Measurements from ENCODE around the gene TSPAN4. TPM values are rescaled to one million over a fixed set of nuclear protein-coding genes. Genes with fewer than 3 reads are reported as not detected.

The TSPAN4 gene
- total RNA-seq, 1 donor from 2014 or later, result 175 TPM

- Mint-ChIP-seq H3K4me1 (ENCODE audit: unreplicated experiment) (peaks cover 54% of the 10 kb centered on the region), H3K27ac (ENCODE audit: unreplicated experiment) (peak overlapping the region; percentile 90), H3K36me3 (ENCODE audit: unreplicated experiment) (no peaks in the 10 kb centered on the region), H3K4me3 (ENCODE audit: unreplicated experiment) (peak overlapping the region; percentile 78), H3K9me3 (ENCODE audit: unreplicated experiment) (no peaks in the 10 kb centered on the region), H3K27me3 (ENCODE audit: unreplicated experiment) (no peaks in the 10 kb centered on the region)
- DNase-seq (ENCODE audit: extremely low spot score, unreplicated experiment), result no peak
- TF ChIP-seq CTCF (IDR thresholded peaks at IDR 0.05), result no peak
Observed at GRCh38 chr11:833849-834311, 8.8 kb upstream of the TSPAN4 start.

- peak overlapping the region; percentile 90 for H3K27ac Mint-ChIP-seq (ENCODE audit: unreplicated experiment)
- peaks cover 2% of the 10 kb centered on the region for H3K36me3 Mint-ChIP-seq (ENCODE audit: unreplicated experiment)
- TF ChIP-seq CTCF (IDR thresholded peaks at IDR 0.05), result no peak
- DNase-seq (ENCODE audit: extremely low spot score, unreplicated experiment), result peak; percentile 94
- peaks cover 50% of the 10 kb centered on the region for H3K4me1 Mint-ChIP-seq (ENCODE audit: unreplicated experiment)
- H3K27me3 Mint-ChIP-seq (ENCODE audit: unreplicated experiment), result no peaks in the 10 kb centered on the region
- peak overlapping the region; percentile 78 for H3K4me3 Mint-ChIP-seq (ENCODE audit: unreplicated experiment)
- no peaks in the 10 kb centered on the region for H3K9me3 Mint-ChIP-seq (ENCODE audit: unreplicated experiment)
Observed at GRCh38 chr11:834371-835316, 8.0 kb upstream of the TSPAN4 start.

GRCh38 chr11:836274-836673 is 6.4 kb upstream of the TSPAN4 start:
- Mint-ChIP-seq H3K4me3 (ENCODE audit: unreplicated experiment) (no peak overlapping the region), H3K27ac (ENCODE audit: unreplicated experiment) (no peak overlapping the region), H3K36me3 (ENCODE audit: unreplicated experiment) (peaks cover 8% of the 10 kb centered on the region), H3K9me3 (ENCODE audit: unreplicated experiment) (no peaks in the 10 kb centered on the region), H3K27me3 (ENCODE audit: unreplicated experiment) (no peaks in the 10 kb centered on the region), H3K4me1 (ENCODE audit: unreplicated experiment) (peaks cover 53% of the 10 kb centered on the region)
- no peak for TF ChIP-seq CTCF (IDR thresholded peaks at IDR 0.05)
- no peak for DNase-seq (ENCODE audit: extremely low spot score, unreplicated experiment)

DNA sequence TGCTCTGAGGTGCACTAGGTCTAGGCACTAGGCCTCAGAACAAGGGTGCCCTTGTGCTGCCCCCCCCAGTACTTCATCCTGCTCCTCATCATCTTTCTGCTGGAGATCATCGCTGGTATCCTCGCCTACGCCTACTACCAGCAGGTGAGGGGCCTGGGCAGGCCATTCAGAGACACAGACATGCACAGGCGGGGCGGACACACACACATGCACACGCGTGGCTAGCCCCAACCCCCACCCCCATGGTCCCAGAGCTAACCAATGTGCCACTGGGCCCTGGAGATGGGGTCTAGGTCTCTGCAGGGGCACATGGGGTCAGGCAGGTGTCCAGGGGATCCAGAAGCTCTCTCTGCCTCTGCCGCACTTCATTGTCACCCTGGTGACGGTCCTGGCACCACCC is 6.0 kb upstream of the TSPAN4 start:
- H3K36me3 Mint-ChIP-seq (ENCODE audit: unreplicated experiment), result peaks cover 8% of the 10 kb centered on the region

More for the DNA sequence above, 6.0 kb upstream of the TSPAN4 start:
- TF ChIP-seq CTCF (IDR thresholded peaks at IDR 0.05), result no peak
- H3K27ac Mint-ChIP-seq (ENCODE audit: unreplicated experiment), result no peak overlapping the region
- no peak overlapping the region for H3K4me3 Mint-ChIP-seq (ENCODE audit: unreplicated experiment)
- no peak for DNase-seq (ENCODE audit: extremely low spot score, unreplicated experiment)
- H3K9me3 Mint-ChIP-seq (ENCODE audit: unreplicated experiment), result no peaks in the 10 kb centered on the region
- H3K27me3 Mint-ChIP-seq (ENCODE audit: unreplicated experiment), result no peaks in the 10 kb centered on the region
- peaks cover 52% of the 10 kb centered on the region for H3K4me1 Mint-ChIP-seq (ENCODE audit: unreplicated experiment)
